NCI-H1092 treated with DMSO at 0.1 percent for 48 hours (cell line): ENCODE measurements around the gene TLE1.
"Not testable (repeated sequence)": the region's sequence is repeated elsewhere in the genome, so short reads cannot be mapped to it uniquely, and the experiment has no call there.

Experiments used
- DNase-seq: peaks from one replicate; lab custom pipeline; 2025; lab: John Stamatoyannopoulos, UW

Gene TLE1

DNA sequence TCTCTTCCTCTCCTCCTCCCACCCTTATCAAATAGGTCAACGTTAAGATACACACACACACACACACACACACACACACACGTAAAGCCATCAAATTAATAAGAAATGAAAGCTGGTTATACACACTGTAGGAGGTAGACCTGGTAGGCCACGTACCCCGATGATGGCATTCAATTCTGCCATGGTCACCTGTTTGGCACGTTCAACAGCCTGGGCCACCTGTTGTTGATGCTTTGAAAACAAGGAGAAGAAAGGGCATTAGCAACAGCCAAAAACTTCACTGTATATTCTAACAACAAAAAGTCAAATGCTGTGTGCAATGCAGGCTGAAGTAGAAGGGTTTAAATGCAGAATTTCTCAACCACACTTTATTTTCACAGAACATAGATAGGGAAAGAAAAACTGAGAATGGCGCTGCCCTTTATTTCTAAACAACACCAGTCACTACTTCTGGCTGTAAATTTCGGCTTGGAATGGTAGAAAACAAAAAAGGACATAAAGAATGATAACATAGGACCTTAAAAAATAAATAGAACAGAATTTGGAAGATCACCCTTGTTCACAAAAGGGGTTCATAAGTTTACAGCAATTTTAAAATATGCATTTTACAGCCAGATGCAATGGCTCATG lies 37.2 kb downstream of the TLE1 start:
- DNase-seq, result no peak

DNA sequence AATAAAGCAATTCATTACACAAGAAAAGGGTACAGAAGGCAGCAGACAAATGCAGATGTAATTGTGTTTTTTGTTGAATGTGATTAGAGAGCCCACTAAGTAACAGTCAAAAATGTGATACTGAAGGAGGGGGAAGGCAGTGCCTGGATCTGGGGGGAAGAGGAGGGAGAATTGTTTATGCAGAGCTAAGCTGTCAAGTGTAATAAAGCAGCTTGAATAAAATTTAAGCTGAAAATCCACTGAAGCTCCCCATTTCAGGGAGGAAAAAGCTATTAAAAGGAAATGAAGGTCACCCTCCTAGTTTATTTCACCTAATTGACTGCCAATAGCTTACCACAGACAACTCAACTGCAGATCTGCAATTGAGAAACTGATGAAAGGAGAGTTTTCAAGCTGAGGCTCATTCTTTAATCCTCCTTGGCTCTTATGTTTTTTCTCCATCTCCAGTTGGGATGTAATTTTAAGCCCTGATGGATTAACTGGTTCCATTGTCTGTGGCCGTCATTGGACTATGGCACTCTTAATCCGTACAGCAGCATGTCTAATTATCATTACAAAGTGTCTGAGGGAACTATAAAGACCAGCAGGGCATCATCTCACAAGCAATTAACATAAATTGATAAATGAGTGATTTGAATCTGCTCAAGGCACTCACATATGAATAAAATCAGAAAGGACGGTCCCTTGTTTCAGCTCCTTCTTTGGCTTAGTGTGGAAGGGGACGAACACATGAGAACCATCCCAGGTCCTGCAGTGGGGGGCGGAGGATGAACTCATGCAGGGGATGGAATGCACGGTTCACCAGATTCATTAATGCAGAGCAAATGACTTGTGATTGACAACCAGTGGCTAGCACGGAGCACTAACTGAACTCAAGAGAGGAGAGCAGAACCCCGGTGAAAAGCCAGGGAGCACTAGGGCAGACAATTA lies 38.5 kb downstream of the TLE1 start:
- DNase-seq, result no peak

DNA sequence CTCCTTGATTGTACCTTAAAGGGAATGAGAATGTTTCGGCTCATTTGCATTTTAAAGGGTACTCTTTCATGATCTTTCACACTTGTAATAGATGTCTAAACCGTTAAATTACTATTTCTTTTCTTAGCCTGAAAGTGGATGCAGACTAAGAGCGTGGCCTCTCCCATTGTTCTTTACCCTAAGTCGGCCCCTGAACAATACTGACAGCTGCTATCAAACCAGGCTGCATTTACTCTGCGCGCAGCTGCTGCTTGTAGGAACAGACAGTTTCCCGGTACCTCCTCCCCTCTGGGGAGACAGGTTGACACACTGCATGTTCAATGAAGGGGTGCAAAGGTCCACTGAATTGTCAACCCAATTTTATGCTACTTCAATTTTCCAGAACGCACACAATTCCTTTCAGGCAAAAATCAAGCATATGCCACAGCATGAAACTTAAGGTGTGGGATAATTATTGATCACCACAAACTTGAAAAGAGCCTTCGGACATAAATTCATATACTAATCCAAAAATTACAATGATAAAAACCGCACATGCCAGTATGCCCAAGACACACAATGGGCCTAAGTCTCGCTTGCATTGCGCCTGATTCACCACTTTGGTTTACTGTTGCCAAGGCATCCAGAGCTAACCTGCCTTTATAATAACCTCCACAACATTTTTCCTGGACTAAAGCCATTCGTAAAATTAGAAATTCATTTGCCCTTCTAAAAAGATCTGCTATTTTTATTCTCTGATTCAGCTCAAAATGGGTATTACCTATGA lies 39.7 kb downstream of the TLE1 start:
- peak; percentile 49 for DNase-seq

DNA sequence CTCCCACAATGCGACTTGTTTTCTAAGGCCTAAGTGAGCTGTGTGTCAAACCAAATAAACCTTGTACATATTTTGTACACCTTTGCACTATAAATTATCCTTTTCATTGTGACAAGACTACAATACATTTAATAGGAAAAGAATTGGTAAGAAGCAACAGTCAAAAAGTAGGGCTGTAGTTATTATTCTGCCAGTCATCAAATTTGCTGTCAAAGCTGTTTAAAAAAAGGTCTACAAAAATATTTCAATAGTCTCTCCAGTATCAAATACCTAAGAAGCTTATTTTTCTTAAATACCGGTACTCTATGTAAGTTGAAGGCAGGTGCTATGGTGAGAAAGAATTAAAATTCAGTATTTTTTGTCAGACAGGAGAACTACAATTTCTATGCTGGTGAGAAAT lies 40.5 kb downstream of the TLE1 start:
- DNase-seq, result no peak

DNA sequence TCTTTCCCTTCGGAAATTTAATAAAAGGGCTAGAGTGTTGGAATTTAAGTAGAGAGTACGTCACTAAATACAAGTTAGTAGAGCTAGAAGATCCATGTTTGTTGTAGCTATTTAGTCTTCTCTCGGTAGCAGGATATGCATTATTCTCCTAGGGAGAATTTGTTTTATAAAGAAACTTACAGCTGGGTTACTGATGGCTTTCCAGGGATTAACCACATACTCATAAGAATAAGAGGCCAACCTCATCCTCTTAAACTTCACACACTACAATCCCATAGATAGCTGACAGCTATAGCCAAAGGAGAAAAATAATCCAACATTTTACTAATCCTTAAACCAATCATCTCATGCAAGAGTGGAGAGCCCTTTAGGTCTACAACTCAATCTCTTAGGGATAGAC lies 43.0 kb downstream of the TLE1 start:
- no peak for DNase-seq

DNA sequence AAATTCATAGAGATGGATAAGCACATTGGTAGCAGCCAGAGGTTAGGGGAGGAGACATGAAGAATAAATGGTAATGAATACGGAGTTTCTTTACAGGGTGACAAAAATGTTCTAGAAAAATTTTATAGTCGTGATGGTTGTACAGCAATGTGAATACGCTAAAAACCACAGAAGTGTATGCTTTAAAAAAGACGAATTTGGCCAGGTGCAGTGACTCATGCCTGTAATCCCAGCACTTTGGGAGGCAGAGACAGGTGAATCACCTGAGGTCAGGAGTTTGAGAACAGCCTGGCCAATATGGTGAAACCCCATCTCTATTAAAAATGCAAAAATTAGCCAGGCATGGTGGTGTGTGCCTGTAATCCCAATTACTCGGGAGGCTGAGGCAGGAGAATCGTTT lies 44.8 kb downstream of the TLE1 start:
- not testable (repeated sequence) for DNase-seq

DNA sequence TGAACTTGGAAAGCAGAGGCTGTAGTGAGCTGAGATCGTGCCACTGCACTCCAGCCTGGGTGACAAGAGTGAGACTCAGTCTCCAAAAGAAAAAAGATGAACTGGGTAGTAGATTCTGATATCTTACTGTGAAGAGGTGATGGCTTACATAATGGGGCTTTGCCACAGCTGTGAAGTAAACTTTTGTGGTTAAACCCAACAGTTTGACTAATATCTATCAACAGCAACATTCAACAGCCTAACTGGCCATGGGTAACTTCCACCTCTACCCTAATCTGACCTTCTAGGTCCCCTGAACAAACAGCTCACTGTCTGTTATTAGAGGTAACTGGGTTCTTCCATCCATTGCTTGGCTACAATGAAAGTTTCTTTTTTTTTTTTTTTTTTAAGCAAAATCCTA lies 52.1 kb downstream of the TLE1 start:
- no peak for DNase-seq

DNA sequence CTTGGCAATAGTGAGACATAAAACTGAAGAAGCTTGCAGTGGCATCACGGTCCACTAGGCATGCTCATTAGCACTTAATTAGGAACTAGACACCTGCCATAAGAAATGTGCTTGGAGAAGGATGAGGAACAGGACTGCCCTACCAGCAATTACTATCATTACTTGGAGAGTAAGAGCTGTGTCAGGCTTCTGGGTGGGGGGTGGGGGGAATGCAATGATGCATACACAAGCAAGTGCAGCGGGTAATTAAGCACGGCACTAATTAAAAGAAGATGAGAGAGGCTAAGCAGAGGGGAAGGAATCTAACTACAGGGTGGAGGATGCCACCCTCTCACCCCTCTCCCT lies 53.1 kb downstream of the TLE1 start:
- no peak for DNase-seq

DNA sequence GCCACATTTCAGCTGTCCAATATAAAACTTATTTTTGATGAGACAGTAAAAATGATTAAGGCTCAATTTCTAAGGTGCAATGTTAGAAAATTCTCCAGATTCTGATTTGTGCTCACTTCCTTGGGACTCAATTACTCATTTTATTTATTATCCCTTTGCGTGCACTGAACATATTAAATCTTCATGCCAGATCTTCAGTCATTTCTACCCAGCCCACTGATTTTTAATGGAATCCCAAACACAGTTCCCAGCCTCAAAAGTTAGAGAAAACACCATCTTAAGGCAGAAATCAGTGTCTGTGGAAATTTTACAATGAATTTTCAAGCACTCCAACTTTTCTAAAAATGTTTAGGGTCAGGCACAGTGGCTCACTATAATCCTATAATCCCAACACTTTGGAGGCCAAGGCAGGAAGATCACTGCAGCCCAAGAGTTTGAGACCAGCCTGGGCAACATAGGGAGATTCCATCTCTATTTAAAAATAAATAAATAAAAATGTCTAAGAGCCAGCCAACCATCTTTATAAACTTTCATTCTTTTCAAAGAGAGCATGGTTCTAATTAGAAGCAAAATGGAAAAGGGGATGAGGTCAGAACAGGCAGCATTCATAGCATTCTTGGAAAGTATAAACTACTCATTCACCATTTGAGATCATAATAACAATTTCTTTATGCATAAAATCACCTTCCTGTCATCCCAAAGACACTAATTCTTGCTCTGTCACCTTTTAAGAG lies 53.7 kb downstream of the TLE1 start:
- no peak for DNase-seq

DNA sequence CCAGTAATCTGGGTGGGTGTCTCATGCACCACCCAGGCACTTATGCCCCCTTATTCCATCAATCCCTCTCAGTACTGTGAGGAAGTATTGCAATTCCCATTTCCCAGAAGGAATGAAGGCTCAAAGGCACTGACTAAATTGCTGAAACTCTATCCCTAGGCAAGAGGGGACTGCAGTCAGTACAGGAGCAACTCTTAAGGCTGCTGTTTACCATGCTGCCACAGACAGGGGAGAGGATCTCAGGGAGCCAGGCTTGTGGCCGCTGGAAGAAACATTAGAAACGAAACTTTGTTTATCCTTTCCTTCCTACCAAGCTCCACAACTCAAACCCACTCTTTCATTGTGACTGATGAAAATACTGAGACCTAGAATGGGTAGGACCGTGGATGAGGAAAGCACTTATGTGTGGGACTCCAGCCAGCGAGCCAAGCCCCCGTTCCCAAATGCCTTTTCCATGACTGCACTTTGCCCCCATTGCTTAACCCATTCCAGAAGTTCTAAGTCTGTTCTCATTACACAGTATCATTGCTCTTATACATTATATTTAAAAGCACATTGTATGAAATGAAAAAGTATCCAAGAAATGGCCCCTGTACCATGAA lies 54.3 kb downstream of the TLE1 start:
- no peak for DNase-seq

DNA sequence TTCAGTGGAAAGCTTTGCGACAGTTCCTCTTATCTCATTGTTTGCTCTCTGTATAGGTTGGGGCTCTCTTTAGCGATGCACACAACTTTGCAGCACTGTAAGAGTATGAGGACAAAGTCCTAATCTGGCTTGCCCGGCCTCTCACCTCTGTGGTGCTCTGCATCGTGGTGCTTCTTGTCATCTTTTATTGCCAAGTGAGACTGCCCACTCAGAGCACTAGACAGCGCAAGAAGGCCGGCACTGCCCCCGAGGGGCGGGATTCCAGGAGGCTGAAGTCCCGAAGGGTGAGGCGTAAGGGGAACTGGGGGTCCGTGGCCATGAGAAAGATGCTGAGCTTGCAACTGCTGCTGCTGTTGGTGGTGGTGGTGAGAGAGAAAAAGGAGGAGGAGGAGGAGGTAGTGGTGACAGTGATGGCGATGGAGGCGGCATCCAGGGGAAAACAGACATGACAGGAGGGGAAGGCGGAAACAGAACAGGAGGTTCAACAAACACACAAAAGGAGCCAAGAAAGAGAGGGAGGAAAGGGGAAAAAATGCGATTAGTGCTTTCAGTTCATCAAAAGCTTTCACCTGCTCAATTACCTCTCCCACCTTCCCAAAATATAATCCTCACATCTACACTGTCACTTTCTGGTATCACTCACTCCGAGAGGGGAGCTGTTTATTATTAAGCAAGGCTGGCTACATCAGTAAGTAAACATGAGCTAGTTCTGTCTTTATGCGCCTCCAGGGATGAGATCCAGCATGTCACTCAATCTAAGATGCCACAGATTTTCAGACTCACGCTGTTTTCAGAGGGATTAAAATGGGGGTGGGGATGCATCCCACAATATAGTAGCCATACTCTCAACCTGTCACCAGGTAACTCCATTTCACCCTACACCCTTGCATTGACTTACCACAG lies 55.1 kb downstream of the TLE1 start:
- DNase-seq, result no peak

DNA sequence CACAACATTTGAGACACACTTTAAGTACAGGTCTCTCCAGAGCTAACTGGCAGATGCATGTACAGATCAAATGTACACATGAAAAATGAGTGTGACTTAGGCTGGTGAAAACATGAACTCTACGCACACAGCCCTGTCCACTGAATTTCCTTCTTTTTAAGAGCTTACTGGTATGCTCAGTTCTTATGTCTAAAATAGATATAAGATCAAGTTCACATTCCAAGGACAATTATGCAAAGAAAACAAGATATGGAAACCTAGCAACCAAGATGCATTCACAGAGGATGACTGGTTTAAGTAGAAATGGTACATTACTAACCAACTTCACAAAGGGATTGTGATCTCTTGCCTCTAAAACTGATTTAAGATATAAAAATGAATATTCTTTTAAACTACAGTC lies 56.7 kb downstream of the TLE1 start:
- DNase-seq, result no peak

DNA sequence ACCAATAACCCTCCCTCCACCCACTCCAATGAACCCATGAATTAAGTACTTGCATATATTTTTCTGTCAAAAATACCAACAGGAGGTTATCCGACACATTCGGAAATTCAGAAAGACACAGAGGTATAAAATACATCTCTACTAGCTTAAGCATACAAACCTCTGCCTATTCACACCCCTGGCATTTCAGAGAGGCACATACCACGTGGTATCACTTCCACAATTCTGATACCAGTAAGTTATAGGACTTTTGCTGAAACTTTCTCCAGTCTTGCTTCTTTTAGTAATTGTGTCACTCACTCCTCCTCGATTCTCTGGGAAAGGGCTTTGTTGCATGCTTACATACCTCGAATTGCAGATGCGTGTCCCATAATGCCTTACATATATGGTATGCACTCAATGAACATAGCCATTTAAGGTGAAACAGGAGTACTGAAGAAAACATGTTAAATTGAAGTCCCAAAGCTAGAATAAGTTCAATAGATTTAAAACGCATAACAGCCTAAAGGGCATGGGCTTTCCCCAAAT lies 58.1 kb downstream of the TLE1 start:
- DNase-seq, result no peak

DNA sequence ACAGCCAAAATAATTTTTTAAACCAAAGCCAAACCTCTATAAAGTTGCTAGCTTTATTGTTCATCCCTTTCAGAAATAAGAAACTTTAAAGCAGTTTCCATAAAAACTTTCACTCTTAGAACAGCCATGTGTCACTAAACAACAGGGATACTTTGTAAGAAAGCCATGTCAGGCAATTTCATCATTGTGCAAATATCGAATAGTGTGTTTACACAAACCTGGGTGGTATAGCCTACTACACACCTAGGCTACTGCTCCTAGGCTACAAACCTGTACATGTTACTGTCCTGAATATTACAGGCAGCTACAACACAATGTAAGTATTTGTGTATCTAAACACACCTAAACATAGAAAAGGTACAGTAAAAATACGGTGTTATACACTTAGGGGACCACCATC lies 59.9 kb downstream of the TLE1 start:
- no peak for DNase-seq

DNA sequence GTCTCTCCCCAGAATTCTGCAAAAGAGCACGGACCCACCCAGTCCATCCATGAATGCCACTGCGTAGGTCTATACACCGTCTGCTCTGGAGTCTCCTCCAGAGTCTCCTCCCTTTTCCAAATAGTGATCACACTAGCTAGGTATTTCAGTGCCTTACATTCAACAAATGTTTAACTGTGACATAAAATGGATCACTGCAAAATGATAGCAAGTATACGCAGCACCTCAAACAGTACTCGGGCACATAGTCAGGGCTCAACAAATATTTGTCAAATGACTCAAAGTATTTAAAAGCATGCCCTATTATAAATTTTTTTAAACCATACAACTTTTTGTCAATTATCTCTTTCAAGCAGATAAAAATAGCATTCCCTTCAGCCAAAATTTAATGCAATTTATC lies 60.5 kb downstream of the TLE1 start:
- no peak for DNase-seq

DNA sequence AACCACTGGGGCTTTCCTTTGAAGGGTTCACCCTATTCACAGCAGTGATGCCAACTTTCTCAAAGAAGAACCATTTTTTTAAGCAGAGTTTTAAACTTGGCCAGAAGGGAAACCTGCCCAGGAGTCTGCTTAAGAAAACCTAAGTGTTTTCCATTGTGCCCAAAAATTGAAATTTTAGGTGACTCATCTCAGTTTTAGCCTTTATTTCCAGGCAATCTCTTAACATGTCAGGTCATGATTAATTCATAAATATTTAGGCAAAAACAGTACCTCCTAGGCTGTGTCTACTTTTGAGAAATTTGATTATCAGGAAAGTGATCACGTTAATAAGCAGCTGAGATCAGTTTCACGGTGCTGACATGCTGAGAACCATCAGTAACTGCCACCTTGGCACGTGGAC lies 61.9 kb downstream of the TLE1 start:
- DNase-seq, result no peak

DNA sequence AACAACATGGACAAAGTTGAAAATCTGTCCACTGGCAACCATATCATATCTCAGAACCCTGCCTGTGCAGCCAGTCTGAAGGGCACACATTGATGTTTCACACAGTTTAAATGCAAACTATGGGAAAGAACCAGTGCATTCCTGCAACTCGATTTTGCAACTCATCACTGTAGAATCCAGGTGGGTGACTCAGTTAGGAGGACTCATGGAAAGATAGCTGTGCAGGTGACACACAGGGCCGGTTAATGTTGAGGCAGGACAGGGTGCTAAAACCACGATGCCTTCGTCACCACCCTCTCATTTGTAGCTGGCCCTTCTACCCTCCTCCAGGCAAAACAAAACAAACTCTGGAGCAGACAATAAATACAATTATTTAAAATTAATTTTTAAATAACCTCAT lies 62.8 kb downstream of the TLE1 start:
- DNase-seq, result no peak

DNA sequence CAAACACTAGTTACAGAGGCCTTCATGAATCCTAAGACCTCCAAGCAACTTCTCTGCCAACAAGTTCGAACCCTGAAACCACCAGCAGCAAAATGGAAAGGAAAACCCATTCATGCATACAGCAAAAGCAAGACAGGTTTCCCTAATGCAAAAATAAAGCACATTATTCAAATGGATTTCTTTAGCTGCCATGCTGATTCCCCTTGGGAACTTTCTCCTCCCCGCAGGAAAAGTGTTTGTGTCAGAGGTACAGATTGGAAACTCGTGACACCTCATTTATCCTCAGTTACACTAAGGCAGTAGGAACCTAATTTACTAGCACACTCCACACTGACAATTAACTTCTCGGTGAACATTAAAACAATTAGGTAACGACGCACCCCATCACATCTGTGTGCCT lies 63.4 kb downstream of the TLE1 start:
- DNase-seq, result no peak

DNA sequence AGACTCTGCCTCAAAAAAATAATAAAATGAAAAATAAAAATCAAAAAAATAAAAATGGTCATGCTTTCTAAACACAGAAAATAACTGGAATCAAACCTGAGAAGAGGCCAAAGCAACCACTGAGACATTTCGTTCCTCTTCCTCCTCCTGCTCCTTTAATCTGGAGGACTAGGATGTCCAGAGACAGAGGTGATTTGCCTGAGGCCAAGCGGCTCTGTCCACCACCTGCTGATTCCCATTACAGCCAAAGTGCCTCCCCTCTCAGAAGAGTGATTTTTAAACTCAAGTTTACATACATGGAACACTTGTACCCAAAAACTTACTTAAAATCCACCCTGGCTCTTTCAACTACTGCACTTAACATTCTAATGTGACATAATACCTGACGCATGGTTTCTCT lies 65.6 kb downstream of the TLE1 start:
- DNase-seq, result no peak

DNA sequence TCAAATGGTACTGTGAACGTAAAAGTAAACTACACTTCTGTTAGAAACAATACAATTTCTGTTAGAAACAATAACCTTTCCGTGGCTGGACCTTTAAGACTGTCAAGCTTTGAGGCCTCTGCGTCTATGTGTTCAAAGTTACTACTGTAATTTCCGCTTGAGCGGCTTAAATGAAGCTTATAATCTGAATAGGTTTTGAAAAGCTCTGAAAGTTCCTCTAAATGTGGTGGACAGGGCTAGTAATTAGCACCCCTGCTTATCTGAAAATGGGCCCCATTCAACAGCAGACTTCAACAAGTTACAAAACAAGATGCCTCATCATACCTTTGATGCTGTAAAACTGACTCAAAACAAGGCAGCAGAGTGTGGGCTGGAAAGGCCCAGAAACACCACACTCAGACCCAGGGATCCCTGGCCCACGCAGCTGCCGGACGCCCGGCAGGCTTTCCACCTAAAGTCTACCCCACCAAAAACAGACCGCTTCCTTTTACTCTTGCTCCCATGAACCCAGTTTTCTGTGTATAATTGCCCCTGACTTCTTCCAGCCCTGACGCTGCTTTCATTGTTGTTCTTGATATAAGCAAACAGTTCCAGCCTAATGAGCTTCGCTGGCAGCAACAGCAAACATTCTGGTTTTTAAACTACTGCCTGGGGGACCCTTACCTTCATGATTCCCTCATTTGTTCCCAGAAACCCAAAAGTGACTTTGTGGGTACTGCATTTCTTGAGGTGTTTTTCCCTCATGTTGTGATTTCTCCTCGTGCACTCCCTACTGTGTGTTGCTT lies 66.7 kb downstream of the TLE1 start:
- peak; percentile 35 for DNase-seq
